OCI-LY3 (cell line): Measurements from ENCODE around the gene MCU.

ENCODE experiments used
- CTCF ChIP-seq: fragments of 200-600, 300-600 bp; sonication (generic); IDR thresholded peaks from 2 replicates; pipeline ENCODE4 v1.5.1; 2014; ENCODE audit warnings: antibody characterized with exemption, low read length, low read depth
- EZH2phosphoT487 ChIP-seq: fragments of 200-600 bp; shearing (Covaris generic); IDR thresholded peaks from 2 replicates; pipeline ENCODE4 v1.6.1; 2018; ENCODE audit warnings: antibody characterized with exemption, mixed run types, low read depth

DNA sequence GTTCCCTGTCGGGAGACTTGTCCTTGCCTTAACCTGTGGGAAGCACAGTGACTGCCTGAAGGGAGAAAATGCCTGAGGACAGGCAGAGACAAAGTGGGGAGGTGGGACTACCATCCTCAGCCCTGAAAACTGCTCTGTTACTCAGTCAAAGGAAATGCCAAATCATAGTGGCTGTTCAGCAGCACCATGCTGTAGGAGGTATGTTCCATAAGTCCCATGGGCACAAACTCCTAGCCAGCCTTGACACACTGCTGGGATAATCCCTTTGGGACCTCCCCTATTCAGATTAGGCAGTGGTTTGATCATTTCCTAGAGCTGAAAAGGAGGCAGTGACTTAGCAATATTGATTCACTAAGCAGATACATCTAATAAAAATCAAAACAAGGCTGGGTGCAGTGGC, 80.1 kb downstream of the MCU start:
- TF ChIP-seq CTCF: no peak
- TF ChIP-seq EZH2phosphoT487: no peak
